T-helper 1 cell treated with Interleukin-12 subunit alpha and Interleukin-12 subunit beta and Interleukin-4 antibody, amounts not matched to agents 30 μg/mL and 1 μg/mL, for 36 hours (primary cell): ENCODE measurements around the gene PFKP.
"Not testable (repeated sequence)": the region's sequence is repeated elsewhere in the genome, so short reads cannot be mapped to it uniquely, and the experiment has no call there.

Experiments
- H3K27ac Mint-ChIP-seq: one replicate; pipeline ENCODE4 v1.8.0; 2021; ENCODE audit warnings: mild to moderate bottlenecking, mixed read lengths
- H3K27me3 Mint-ChIP-seq: one replicate; pipeline ENCODE4 v1.8.0; 2021; ENCODE audit warnings: low read depth, mixed read lengths
- H3K36me3 Mint-ChIP-seq: one replicate; pipeline ENCODE4 v1.8.0; 2021; ENCODE audit warnings: low read depth, mixed read lengths
- H3K4me1 Mint-ChIP-seq: one replicate; pipeline ENCODE4 v1.8.0; 2021; ENCODE audit warnings: low read depth, mixed read lengths
- H3K4me3 Mint-ChIP-seq: one replicate; pipeline ENCODE4 v1.8.0; 2021; ENCODE audit warnings: mild to moderate bottlenecking, moderate library complexity, mixed read lengths
- H3K9me3 Mint-ChIP-seq: one replicate; pipeline ENCODE4 v1.8.0; 2021; ENCODE audit warnings: mixed read lengths

The PFKP gene

DNA sequence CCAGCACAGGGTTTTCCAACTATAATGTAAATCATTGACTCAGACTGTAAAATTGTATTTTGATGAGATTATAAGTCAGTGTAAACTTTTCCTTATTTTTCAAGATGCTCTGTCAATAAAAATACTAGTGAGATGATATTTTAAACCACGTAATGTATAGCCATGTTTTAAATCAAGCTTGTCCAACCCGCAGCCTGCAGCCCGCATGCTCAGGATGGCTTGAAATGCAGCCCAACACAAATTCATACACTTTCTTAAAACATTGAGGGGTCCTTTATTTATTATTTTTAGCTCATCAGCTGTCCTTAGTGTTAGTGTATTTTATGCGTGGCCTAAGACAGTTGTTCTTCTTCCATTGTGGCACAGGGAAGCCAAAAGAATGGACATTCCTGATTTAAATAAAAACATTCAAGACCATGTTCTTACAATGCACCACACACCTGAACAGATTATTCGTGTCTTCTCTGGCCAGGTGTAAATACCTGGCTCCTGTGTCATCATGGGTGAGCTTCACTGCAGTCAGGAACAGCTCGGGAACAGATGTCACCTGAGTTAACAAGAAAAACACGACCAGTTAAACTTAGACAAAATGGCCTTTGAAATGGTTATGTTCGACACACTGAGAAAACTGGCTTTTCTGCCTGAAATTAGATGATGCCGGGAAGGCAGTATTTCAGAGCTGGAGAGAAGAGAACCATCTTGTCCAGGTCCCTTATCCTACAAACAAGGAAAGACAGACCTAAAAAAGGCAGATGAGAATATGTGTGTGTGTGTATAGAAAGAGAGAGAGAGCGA is 99.3 kb downstream of the PFKP start:
- H3K4me3 Mint-ChIP-seq: no peak overlapping the region
- H3K27me3 Mint-ChIP-seq: no peaks in the 10 kb centered on the region
- no peak overlapping the region for H3K27ac Mint-ChIP-seq
- H3K36me3 Mint-ChIP-seq: peaks cover 42% of the 10 kb centered on the region
- H3K4me1 Mint-ChIP-seq: peaks cover 4% of the 10 kb centered on the region
- no peaks in the 10 kb centered on the region for H3K9me3 Mint-ChIP-seq

DNA sequence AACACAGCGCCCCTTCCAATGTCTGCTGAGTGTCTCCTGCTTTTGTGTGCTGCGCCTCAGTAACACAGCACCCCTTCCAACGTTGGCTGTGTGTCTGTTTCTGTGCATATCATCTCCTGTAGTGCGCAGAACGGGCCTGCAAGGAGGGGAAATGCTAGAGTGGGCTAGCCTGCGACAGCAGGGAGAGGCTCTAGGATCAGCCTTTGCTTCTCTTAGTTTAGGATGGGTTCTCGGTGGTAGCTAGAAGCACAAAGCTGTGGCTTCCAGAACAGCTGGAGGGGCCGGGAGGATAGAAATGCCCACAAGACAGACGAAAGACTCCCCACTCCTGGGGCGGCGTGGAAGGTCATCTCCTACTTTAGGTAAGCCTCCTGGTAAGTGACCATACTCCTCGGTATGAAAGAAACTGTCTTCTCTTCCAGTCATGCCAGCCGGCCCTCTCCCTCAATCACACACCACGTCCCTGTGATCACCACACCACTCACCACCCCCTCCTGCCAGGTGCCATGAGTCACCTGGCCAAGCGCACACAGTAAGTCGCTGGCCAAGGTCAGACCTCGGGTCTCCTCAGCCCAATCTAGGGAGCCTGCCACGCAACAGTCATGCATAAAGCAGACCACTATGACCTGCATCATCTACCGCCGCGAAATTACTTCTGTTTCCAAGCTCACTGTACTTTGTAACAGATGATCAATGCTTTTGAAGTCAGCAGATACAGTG is 100.4 kb downstream of the PFKP start:
- H3K27ac Mint-ChIP-seq: no peak overlapping the region
- peaks cover 9% of the 10 kb centered on the region for H3K4me1 Mint-ChIP-seq
- no peak overlapping the region for H3K4me3 Mint-ChIP-seq
- H3K36me3 Mint-ChIP-seq: peaks cover 36% of the 10 kb centered on the region
- peaks cover under 1% of the 10 kb centered on the region for H3K27me3 Mint-ChIP-seq
- H3K9me3 Mint-ChIP-seq: no peaks in the 10 kb centered on the region

DNA sequence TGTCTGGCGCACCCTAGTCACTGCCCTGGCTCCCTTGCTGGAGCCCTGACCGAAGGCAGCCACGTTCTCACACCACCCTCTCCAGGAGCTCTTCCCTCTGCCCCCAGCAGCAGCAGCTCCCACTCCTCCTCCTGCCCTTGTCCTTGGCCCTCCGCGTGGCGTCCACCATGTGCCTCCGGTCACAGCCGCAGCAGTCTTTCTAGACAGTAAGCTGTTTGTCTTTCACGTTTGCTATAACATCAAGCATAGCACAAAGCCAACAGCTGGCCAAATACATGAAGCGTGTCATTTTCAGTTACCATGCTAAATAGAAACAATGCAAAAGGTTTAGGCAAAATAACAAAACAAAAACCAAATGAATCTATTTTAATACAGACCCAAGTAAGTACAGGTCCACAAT is 101.9 kb downstream of the PFKP start:
- no peak overlapping the region for H3K27ac Mint-ChIP-seq
- peaks cover 35% of the 10 kb centered on the region for H3K36me3 Mint-ChIP-seq
- H3K9me3 Mint-ChIP-seq: no peaks in the 10 kb centered on the region
- H3K27me3 Mint-ChIP-seq: peaks cover 4% of the 10 kb centered on the region
- no peak overlapping the region for H3K4me3 Mint-ChIP-seq
- peaks cover 11% of the 10 kb centered on the region for H3K4me1 Mint-ChIP-seq

DNA sequence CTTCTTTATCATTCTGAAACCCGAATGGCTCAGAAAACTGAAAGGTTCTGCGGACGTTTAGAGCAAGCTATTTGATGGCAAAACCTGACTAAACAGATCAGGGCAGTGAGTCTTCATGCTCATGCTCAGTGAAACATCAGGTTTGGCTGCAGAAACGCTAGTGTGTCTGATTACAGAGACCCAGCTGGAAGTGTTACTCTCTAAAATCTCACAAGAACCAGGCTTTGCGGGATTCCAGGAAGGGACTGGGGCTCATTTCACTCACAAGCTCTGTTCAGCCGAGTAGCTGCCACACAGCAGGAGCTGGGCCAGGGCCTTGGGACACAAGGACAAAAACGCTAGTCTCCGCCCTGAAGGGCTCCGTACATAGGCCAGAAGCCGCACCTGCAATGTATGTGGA is 102.3 kb downstream of the PFKP start:
- Mint-ChIP-seq H3K27ac (no peak overlapping the region), H3K4me1 (peaks cover 11% of the 10 kb centered on the region), H3K4me3 (no peak overlapping the region), H3K9me3 (no peaks in the 10 kb centered on the region), H3K27me3 (peaks cover 5% of the 10 kb centered on the region), H3K36me3 (peaks cover 35% of the 10 kb centered on the region)

DNA sequence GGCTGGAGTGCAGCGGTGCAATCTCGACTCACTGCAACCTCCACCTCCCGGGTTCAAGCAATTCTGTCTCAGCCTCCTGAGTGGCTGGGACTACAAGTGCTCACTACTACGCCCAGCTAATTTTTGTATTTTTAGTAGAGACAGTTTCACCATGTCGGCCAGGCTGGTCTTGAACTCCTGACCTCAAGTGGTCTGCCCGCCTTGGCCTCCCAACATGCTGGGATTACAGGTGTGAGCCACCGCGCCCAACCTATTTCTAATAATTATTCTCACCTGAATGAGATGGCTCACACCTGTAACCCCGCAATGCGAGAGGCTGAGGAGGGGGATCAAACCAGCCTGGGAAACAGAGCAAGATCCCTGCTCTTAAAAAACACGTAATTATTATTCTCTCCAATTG is 104.1 kb downstream of the PFKP start:
- Mint-ChIP-seq H3K4me1 (peaks cover 11% of the 10 kb centered on the region), H3K4me3 (peak overlapping the region; percentile 90), H3K36me3 (peaks cover 19% of the 10 kb centered on the region), H3K27ac (peak overlapping the region; percentile 89), H3K27me3 (peaks cover 23% of the 10 kb centered on the region)
- H3K9me3 Mint-ChIP-seq: not testable (repeated sequence)

DNA sequence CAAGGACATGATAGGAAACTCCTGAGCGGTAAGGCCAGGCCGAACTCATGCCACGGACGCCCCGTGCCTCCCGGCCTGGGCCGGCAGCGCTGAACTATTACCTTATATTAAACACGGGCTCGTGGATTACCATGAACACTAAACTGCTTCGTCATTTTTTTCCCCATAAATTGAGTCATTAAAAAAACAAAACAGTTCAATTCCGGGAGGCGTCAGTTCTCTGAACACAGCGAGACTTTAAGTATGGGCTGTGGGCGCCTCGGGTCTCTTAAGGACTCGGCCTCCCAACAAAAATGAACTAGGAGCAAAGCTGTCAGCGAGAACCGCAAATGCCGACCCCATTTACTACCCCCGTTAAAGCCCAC is 104.7 kb downstream of the PFKP start:
- peaks cover 28% of the 10 kb centered on the region for H3K27me3 Mint-ChIP-seq
- peaks cover 15% of the 10 kb centered on the region for H3K36me3 Mint-ChIP-seq
- peak overlapping the region; percentile 89 for H3K27ac Mint-ChIP-seq
- peak overlapping the region; percentile 90 for H3K4me3 Mint-ChIP-seq
- peaks cover 10% of the 10 kb centered on the region for H3K4me1 Mint-ChIP-seq
- H3K9me3 Mint-ChIP-seq: no peaks in the 10 kb centered on the region

DNA sequence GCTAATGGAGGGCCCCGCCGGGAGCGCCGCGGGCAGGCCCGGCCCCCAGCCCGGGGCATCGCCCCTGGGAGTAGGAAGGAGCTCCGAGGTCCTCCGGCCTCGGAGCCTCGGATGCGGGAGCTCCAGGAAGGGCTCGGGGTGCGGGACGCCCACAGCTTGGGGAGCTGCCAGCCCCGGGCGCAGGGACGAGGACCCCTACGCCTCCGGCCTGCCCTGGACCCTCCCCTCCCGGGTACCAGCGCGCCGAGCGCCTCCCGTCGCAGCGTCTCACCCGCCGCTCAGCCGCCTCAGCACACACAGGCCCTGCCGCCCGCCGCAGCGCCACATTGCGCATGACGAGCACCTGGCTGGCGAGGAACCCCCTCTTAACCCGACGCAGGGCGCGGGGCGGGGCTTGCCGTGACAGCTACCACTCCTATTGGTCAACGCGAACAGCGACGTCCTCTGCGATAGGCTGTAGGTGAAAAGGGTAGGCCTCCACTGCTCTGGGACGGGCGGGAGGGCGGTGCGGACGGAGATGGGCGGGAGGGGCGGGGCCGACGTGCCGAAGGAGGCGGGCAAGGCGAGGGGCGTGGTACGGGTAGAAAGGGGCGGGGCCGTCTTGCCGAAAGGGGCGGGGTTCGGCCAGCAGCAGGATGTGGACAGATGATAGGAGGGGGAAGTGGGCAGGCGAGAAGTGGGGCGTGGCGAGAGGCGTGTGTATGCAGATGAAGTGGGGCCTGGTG is 105.3 kb downstream of the PFKP start, which contains the start of gene PITRM1:
Gene PITRM1 (minus strand): TSS at position 337 of the 725 bp plus-strand sequence. CDS start 10 bp downstream, at position 327.
- Mint-ChIP-seq H3K27ac (peak within 1 kb of the TSS; percentile 89), H3K4me3 (peak within 1 kb of the TSS; percentile 90), H3K36me3 (peaks cover 12% of the 10 kb centered on the region), H3K4me1 (peaks cover 9% of the 10 kb centered on the region), H3K27me3 (peaks cover 34% of the 10 kb centered on the region), H3K9me3 (no peaks in the 10 kb centered on the region)

DNA sequence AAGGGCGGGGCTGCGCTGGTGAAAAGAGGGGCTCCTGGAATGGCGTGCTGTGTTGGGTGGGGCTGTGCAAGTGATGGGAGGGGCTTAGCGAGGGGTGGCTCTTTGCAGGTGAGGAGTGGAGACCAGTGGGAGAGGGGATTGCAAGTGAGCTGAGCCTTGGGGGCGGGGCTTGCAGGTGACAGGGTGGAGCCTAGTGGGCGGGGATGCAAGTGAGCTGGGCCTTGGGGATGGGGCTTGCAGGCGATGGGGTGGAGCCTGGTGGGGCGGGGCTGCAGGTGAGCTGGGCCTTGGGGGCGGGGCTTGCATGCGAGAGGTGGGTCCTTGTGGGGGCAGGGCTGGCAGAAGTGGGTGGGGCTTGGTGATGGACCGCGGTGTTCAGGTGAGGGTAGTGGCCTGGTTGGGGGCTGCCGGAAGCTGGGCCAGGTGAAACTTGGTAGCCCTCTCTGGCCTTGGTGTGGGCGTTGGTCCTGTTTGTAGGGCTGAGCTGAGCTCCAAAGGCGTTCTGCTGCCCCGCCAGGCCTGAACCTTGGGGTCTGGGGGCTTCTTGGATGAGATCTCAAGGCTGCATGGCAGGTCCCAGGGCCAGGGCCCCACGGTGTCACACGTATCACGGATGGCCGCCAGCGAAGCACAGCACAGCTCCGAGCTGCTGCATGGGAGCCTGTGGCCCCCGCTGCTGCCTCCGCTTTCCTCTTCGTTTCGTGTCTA is 106.0 kb downstream of the PFKP start:
- Mint-ChIP-seq H3K4me3 (peak overlapping the region; percentile 84), H3K4me1 (peaks cover 9% of the 10 kb centered on the region), H3K27me3 (peaks cover 39% of the 10 kb centered on the region), H3K36me3 (peaks cover 10% of the 10 kb centered on the region), H3K27ac (peak overlapping the region; percentile 87), H3K9me3 (no peaks in the 10 kb centered on the region)

GRCh38 chr10:3178042-3178441 is 110.7 kb downstream of the PFKP start:
- peaks cover 1% of the 10 kb centered on the region for H3K4me1 Mint-ChIP-seq
- H3K36me3 Mint-ChIP-seq: no peaks in the 10 kb centered on the region
- no peak overlapping the region for H3K27ac Mint-ChIP-seq
- H3K4me3 Mint-ChIP-seq: no peak overlapping the region
- peaks cover 70% of the 10 kb centered on the region for H3K27me3 Mint-ChIP-seq
- H3K9me3 Mint-ChIP-seq: no peaks in the 10 kb centered on the region

- Mint-ChIP-seq H3K27me3 (peaks cover 76% of the 10 kb centered on the region), H3K9me3 (no peaks in the 10 kb centered on the region), H3K4me1 (no peaks in the 10 kb centered on the region), H3K4me3 (no peak overlapping the region), H3K36me3 (no peaks in the 10 kb centered on the region), H3K27ac (no peak overlapping the region)
Observed at GRCh38 chr10:3179174-3179573, 111.8 kb downstream of the PFKP start.

DNA sequence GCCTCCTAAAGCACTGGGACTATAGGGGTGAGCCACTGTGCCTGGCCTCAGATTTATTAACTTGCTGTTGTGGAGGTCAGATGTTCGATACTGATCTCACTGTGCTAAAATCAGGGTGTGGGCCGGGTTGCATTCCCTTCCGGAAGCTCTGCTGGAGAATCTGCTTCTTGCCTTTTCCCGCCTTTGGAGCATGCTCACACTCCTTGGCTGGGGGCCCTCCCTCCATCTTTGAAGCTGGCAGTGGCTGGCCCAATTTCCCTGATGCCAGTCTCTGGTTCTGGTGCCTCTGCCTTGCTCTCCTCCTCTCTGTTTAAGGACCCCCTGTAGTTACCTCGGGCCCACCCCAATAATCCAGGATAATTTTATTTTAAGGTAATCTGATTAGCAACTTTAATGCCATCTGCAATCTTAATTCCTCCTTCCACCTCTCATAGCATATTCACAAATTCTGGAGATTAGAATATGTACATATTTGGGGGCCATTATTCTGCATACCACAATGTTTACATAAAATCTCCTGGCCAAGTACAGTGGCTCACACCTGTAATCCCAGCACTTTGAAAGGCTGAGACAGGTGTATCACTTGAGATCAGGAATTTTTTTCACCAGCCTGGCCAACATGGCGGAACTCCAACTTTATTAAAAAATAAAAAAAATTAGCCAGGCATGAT is 113.1 kb downstream of the PFKP start:
- H3K36me3 Mint-ChIP-seq: no peaks in the 10 kb centered on the region
- no peak overlapping the region for H3K27ac Mint-ChIP-seq
- H3K4me1 Mint-ChIP-seq: peaks cover 2% of the 10 kb centered on the region
- no peaks in the 10 kb centered on the region for H3K9me3 Mint-ChIP-seq
- H3K4me3 Mint-ChIP-seq: no peak overlapping the region
- H3K27me3 Mint-ChIP-seq: peaks cover 77% of the 10 kb centered on the region

GRCh38 chr10:3185386-3185785 is 118.0 kb downstream of the PFKP start:
- peaks cover 7% of the 10 kb centered on the region for H3K4me1 Mint-ChIP-seq
- H3K27me3 Mint-ChIP-seq: peaks cover 67% of the 10 kb centered on the region

DNA sequence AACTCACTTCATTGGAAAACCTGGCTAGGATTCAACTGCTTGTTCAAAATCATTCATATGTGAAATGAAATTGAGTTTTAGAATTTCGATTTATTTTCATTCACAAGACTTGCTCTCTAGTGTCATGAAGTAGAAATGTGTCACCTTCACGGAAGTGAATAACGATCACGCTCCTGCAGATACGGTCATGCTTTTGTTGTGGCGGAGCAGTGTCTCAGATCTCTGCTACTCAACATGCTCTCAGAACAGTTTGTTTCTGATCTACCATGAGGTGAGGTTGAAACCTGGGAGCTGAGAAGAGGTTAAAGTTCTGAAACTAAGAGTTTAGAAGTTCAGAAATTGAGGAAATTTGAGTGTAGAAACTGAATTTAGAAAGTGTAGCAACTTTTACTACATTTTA is 119.0 kb downstream of the PFKP start:
- no peak overlapping the region for H3K4me3 Mint-ChIP-seq
- H3K9me3 Mint-ChIP-seq: no peaks in the 10 kb centered on the region
- peaks cover 7% of the 10 kb centered on the region for H3K4me1 Mint-ChIP-seq
- peaks cover 67% of the 10 kb centered on the region for H3K27me3 Mint-ChIP-seq
- no peaks in the 10 kb centered on the region for H3K36me3 Mint-ChIP-seq
- H3K27ac Mint-ChIP-seq: no peak overlapping the region

More at GRCh38 chr10:3185386-3185785, 118.0 kb downstream of the PFKP start:
- no peaks in the 10 kb centered on the region for H3K9me3 Mint-ChIP-seq
- no peaks in the 10 kb centered on the region for H3K36me3 Mint-ChIP-seq
- no peak overlapping the region for H3K27ac Mint-ChIP-seq
- H3K4me3 Mint-ChIP-seq: no peak overlapping the region
